Fibroblast of the aortic adventitia (primary cell): ENCODE measurements around the gene GALNT9. TPM values are rescaled to one million over a fixed set of nuclear protein-coding genes. Genes with fewer than 3 reads are reported as not detected.

Experiments
- DNase-seq: peaks from one replicate; pipeline ENCODE4 v3.0.0-alpha.2; 2010; ENCODE audit warnings: low read depth
- H3K4me3 ChIP-seq: 2 replicates; pipeline ENCODE4 v1.5.1; 2011; ENCODE audit warnings: low read depth, mild to moderate bottlenecking, control low read depth, low read length, moderate library complexity
- CTCF ChIP-seq: IDR thresholded peaks from 2 replicates; pipeline ENCODE4 v1.5.1; 2011; ENCODE audit warnings: mild to moderate bottlenecking, low read length, control low read depth, inconsistent platforms; ENCODE audit not compliant: insufficient read depth
- total RNA-seq: library from RNA; depleted of rRNA; stranded (reverse); fragments of >200 nt; gene quantifications from 2 replicates; pipeline ENCODE4 v1.2.3, GENCODE V29; 2012; ENCODE audit warnings: low replicate concordance

Gene GALNT9
- total RNA-seq, 1 donor = not detected

GRCh38 chr12:132315507-132315906, 13.9 kb downstream of the GALNT9 start:
- TF ChIP-seq CTCF = no peak
- H3K4me3 ChIP-seq = no peak overlapping the region
- DNase-seq = no peak

GRCh38 chr12:132314516-132315233, 14.7 kb downstream of the GALNT9 start:
- no peak overlapping the region for H3K4me3 ChIP-seq
- no peak for TF ChIP-seq CTCF
- DNase-seq = no peak

- DNase-seq = no peak
- H3K4me3 ChIP-seq = no peak overlapping the region
- no peak for TF ChIP-seq CTCF
Measured at GRCh38 chr12:132314035-132314434, 15.4 kb downstream of the GALNT9 start.

GRCh38 chr12:132313182-132313581, 16.2 kb downstream of the GALNT9 start:
- DNase-seq = no peak
- no peak for TF ChIP-seq CTCF
- no peak overlapping the region for H3K4me3 ChIP-seq

- no peak overlapping the region for H3K4me3 ChIP-seq
- no peak for TF ChIP-seq CTCF
Measured at GRCh38 chr12:132312516-132312915, 16.9 kb downstream of the GALNT9 start.

GRCh38 chr12:132311201-132311915, 18.0 kb downstream of the GALNT9 start:
- DNase-seq = no peak
- no peak overlapping the region for H3K4me3 ChIP-seq
- TF ChIP-seq CTCF = no peak

More at GRCh38 chr12:132312516-132312915, 16.9 kb downstream of the GALNT9 start:
- DNase-seq = no peak
